IMR-90 (cell line): ENCODE data around the gene ANKRD44. TPM values are rescaled to one million over a fixed set of nuclear protein-coding genes. Genes with fewer than 3 reads are reported as not detected.

Experiments
- ATAC-seq: fragments of 200-7000 bp; cut with Tn5 transposase; 2 replicates; pipeline ENCODE4 v1.9.1; 2020; ENCODE audit warnings: low read depth, mild to moderate bottlenecking, moderate library complexity
- BruUV-seq: library from RNA; stranded (reverse); fragments of 400-500 nt; replicated peaks from 2 replicates; lab custom pipeline; 2021; lab: Mats Ljungman, UMichigan
- CTCF ChIA-PET: fragments of 300-600 bp; formaldehyde crosslinking; extraction: SDS; loops from one replicate; lab custom pipeline; 2021; ENCODE audit warnings: antibody characterized with exemption; lab: Yijun Ruan, JAX
- POLR2A ChIA-PET: fragments of 300-600 bp; sonication (Branson Sonifier 250); formaldehyde crosslinking; loops from one replicate; lab custom pipeline; 2022; ENCODE audit warnings: antibody characterized with exemption; ENCODE audit not compliant: unreplicated experiment; lab: Charles Lee
- DNase-seq: peaks from one replicate; pipeline ENCODE4 v3.0.0; 2013
- H2AFZ ChIP-seq: replicated peaks from 2 replicates; pipeline ENCODE3; 2013; ENCODE audit warnings: low read length, mild to moderate bottlenecking; ENCODE audit not compliant: poor library complexity
- H2AK5ac ChIP-seq: 2 replicates; pipeline ENCODE4 v1.6.1; 2013; ENCODE audit warnings: low read depth, low read length, inconsistent platforms
- H2AK9ac ChIP-seq: replicated peaks from 2 replicates; pipeline ENCODE3; 2013; ENCODE audit warnings: mild to moderate bottlenecking, low read depth, low read length, moderate library complexity; ENCODE audit not compliant: poor library complexity
- H2BK120ac ChIP-seq: 2 replicates; pipeline ENCODE4 v1.6.1; 2013; ENCODE audit warnings: low read depth, low read length, inconsistent platforms
- H2BK15ac ChIP-seq: 3 replicates; pipeline ENCODE4 v1.6.1; 2013; ENCODE audit warnings: low read depth, low read length, inconsistent platforms
- H2BK20ac ChIP-seq: 2 replicates; pipeline ENCODE4 v1.6.1; 2013; ENCODE audit warnings: low read depth, mild to moderate bottlenecking, inconsistent platforms, low read length, moderate library complexity
- H2BK5ac ChIP-seq: 2 replicates; pipeline ENCODE4 v1.6.1; 2013; ENCODE audit warnings: mild to moderate bottlenecking, low read depth, low read length, inconsistent platforms; ENCODE audit not compliant: poor library complexity, severe bottlenecking
- H3K14ac ChIP-seq: replicated peaks from 2 replicates; pipeline ENCODE4 v1.6.1; 2013; ENCODE audit warnings: low read depth, low read length, inconsistent platforms
- H3K18ac ChIP-seq: 2 replicates; pipeline ENCODE4 v1.6.1; 2013; ENCODE audit warnings: low read depth, low read length, control low read depth
- H3K23ac ChIP-seq: 2 replicates; pipeline ENCODE4 v1.6.1; 2013; ENCODE audit warnings: low read depth, low read length, inconsistent platforms
- H3K27ac ChIP-seq: 2 replicates; pipeline ENCODE4 v1.5.1; 2013; ENCODE audit warnings: mild to moderate bottlenecking, control low read depth, low read length; ENCODE audit not compliant: insufficient read depth
- H3K27me3 ChIP-seq: 2 replicates; pipeline ENCODE4 v1.6.1; 2013; ENCODE audit warnings: low read length; ENCODE audit not compliant: control insufficient read depth, insufficient read depth
- H3K36me3 ChIP-seq: 2 replicates; pipeline ENCODE4 v1.6.1; 2013; ENCODE audit warnings: low read length, mixed read lengths; ENCODE audit not compliant: control insufficient read depth, insufficient read depth
- H3K4ac ChIP-seq: 2 replicates; pipeline ENCODE4 v1.6.1; 2013; ENCODE audit warnings: low read depth, low read length, inconsistent platforms
- H3K4me1 ChIP-seq: 2 replicates; pipeline ENCODE4 v1.6.1; 2013; ENCODE audit warnings: low read length, mixed read lengths; ENCODE audit not compliant: control insufficient read depth, insufficient read depth
- H3K4me2 ChIP-seq: 2 replicates; pipeline ENCODE4 v1.6.1; 2013; ENCODE audit warnings: low read depth, mild to moderate bottlenecking, control low read depth, low read length, moderate library complexity
- H3K4me3 ChIP-seq: 2 replicates; pipeline ENCODE4 v1.5.1; 2013; ENCODE audit warnings: low read depth, mild to moderate bottlenecking, control low read depth, low read length, moderate library complexity; ENCODE audit not compliant: insufficient read depth
- H3K56ac ChIP-seq: 2 replicates; pipeline ENCODE4 v1.6.1; 2013; ENCODE audit warnings: low read length, inconsistent platforms; ENCODE audit not compliant: insufficient read depth; ENCODE audit errors: extremely low read depth
- H3K79me1 ChIP-seq, 2 experiments: 2 replicates each; pipeline ENCODE4 v1.6.1; 2013; ENCODE audit warnings: low read length in 2 of 2, inconsistent platforms in 1 of 2, low read depth in 1 of 2
- H3K9ac ChIP-seq: 2 replicates; pipeline ENCODE4 v1.6.1; 2013; ENCODE audit warnings: low read depth, low read length, control low read depth
- H3K9me1 ChIP-seq: 2 replicates; pipeline ENCODE4 v1.6.1; 2013; ENCODE audit warnings: low read length, inconsistent platforms; ENCODE audit not compliant: insufficient read depth
- H3K9me3 ChIP-seq: 2 replicates; pipeline ENCODE4 v1.6.1; 2013; ENCODE audit warnings: low read length; ENCODE audit not compliant: control insufficient read depth, insufficient read depth
- H4K20me1 ChIP-seq: 2 replicates; pipeline ENCODE4 v1.6.1; 2013; ENCODE audit warnings: low read length, inconsistent platforms; ENCODE audit not compliant: insufficient read depth
- H4K5ac ChIP-seq: 2 replicates; pipeline ENCODE4 v1.6.1; 2013; ENCODE audit warnings: mild to moderate bottlenecking, low read depth, low read length, control low read depth
- H4K8ac ChIP-seq, 2 experiments: 2 replicates each; pipeline ENCODE4 v1.6.1; 2013; ENCODE audit warnings: low read depth in 2 of 2, low read length in 2 of 2, control low read depth in 1 of 2, inconsistent platforms in 1 of 2
- H4K91ac ChIP-seq: 2 replicates; pipeline ENCODE4 v1.6.1; 2013; ENCODE audit warnings: low read depth, low read length, inconsistent platforms; ENCODE audit not compliant: insufficient read depth
- BHLHE40 ChIP-seq: fragments of 150-350 bp; IDR thresholded peaks from 2 replicates; pipeline ENCODE4 v1.6.1; 2016; ENCODE audit warnings: mild to moderate bottlenecking, low read depth, low read length
- CEBPB ChIP-seq: IDR thresholded peaks from 2 replicates; pipeline ENCODE4 v1.6.1; 2012; ENCODE audit warnings: low read depth, low read length, improper control_type of control experiment
- CHD1 ChIP-seq: IDR thresholded peaks from 2 replicates; pipeline ENCODE4 v1.6.1; 2012; ENCODE audit warnings: low read depth, low read length, improper control_type of control experiment
- CTCF ChIP-seq: conservative IDR thresholded peaks from 2 replicates; pipeline ENCODE4 v1.5.1; 2012; ENCODE audit warnings: mild to moderate bottlenecking, low read depth, low read length, improper control_type of control experiment
- ELK1 ChIP-seq: fragments of 150-350 bp; IDR thresholded peaks from 2 replicates; pipeline ENCODE4 v1.6.1; 2016; ENCODE audit warnings: low read depth, mild to moderate bottlenecking, low read length, moderate library complexity, borderline replicate concordance
- MAFK ChIP-seq: IDR thresholded peaks from 2 replicates; pipeline ENCODE4 v1.6.1; 2012; ENCODE audit warnings: low read depth, low read length, improper control_type of control experiment
- MAZ ChIP-seq: IDR thresholded peaks from 2 replicates; pipeline ENCODE4 v1.6.1; 2012; ENCODE audit warnings: low read depth, mild to moderate bottlenecking, low read length, improper control_type of control experiment, moderate library complexity, borderline replicate concordance
- MXI1 ChIP-seq: IDR thresholded peaks from 2 replicates; pipeline ENCODE4 v1.6.1; 2012; ENCODE audit warnings: low read depth, mild to moderate bottlenecking, low read length, moderate library complexity, borderline replicate concordance
- POLR2A ChIP-seq: IDR thresholded peaks from 2 replicates; pipeline ENCODE4 v1.6.1; 2012; ENCODE audit warnings: mild to moderate bottlenecking, low read depth, low read length
- RAD21 ChIP-seq: IDR thresholded peaks from 2 replicates; pipeline ENCODE4 v1.6.1; 2012; ENCODE audit warnings: low read length, improper control_type of control experiment
- RFX5 ChIP-seq: IDR thresholded peaks from 2 replicates; pipeline ENCODE4 v1.8.0; 2012; ENCODE audit warnings: low read depth, mild to moderate bottlenecking, low read length, moderate library complexity
- SMC3 ChIP-seq: fragments of 150-350 bp; IDR thresholded peaks from 2 replicates; pipeline ENCODE4 v1.6.1; 2016; ENCODE audit warnings: low read depth, mild to moderate bottlenecking, antibody characterized with exemption, low read length, moderate library complexity
- WGBS, 2 experiments: methylation state at CpG; one replicate each; pipeline versions ENCODE4 v1.1.5 to v1.1.7; 2013; ENCODE audit warnings: missing lambda C conversion rate in 2 of 2; ENCODE audit not compliant: insufficient read length in 1 of 2; ENCODE audit errors: extremely low coverage in 2 of 2; 5-methylcytosine and 5-hydroxymethylcytosine counted together
- dilution Hi-C: fragments of 300-500 bp; cut with HindIII; formaldehyde crosslinking; loops from one replicate; pipeline ENCODE4 v1.14.3; 2018; ENCODE audit warnings: low sequenced_read_pairs; ENCODE audit not compliant: unreplicated experiment
- in situ Hi-C: fragments of 300-500 bp; cut with MboI; formaldehyde crosslinking; loops from 3 replicates; pipeline ENCODE4 v1.14.3; 2019; ENCODE audit warnings: low sequenced_read_pairs, inconsistent platforms, mixed read lengths
- intact Hi-C: fragments of 100-400 bp; cut with micrococcal nuclease; formaldehyde crosslinking; loops from 2 replicates; pipeline ENCODE4 v1.10.0; 2022
- polyA plus RNA-seq, 3 experiments: library from polyadenylated mRNA; depleted of rRNA; stranded (reverse); fragments of >200 nt; gene quantifications; 2 replicates each; pipeline ENCODE4 v1.2.3, GENCODE V29; 2012; ENCODE audit warnings: low replicate concordance in 1 of 3
- total RNA-seq: library from RNA; depleted of rRNA; stranded (reverse); fragments of >200 nt; gene quantifications from 2 replicates; pipeline ENCODE4 v1.2.3, GENCODE V29; 2012

Gene ANKRD44
- total and polyA plus RNA-seq, 2 of the 4 experiments (the other 2 are of a cell fraction): 5.2 to 15.6 TPM

- no peaks in the 10 kb centered on the region for H3K79me1 ChIP-seq
- H3K18ac ChIP-seq: no peak overlapping the region
- no peak overlapping the region for H3K4ac ChIP-seq
- H4K20me1 ChIP-seq: no peaks in the 10 kb centered on the region
- ATAC-seq (no peak), DNase-seq (no peak)
- H2BK120ac ChIP-seq: no peak overlapping the region
- TF ChIP-seq RFX5 (no peak), RAD21 (no peak), CEBPB (no peak), MXI1 (no peak), BHLHE40 (no peak), ELK1 (no peak), MAFK (no peak), MAZ (no peak), CTCF (no peak), CHD1 (no peak), POLR2A (no peak), SMC3 (no peak)
- H3K27ac ChIP-seq: no peak overlapping the region
- H3K36me3 ChIP-seq: no peaks in the 10 kb centered on the region
- in situ Hi-C loops: no loop called here
- no peaks in the 10 kb centered on the region for H3K9me1 ChIP-seq
- H2BK15ac ChIP-seq: no peak overlapping the region
- no peak overlapping the region for H3K4me2 ChIP-seq
- no peak overlapping the region for H3K4me3 ChIP-seq
- H3K9ac ChIP-seq: no peak overlapping the region
- no peaks in the 10 kb centered on the region for H3K27me3 ChIP-seq
- ChIA-PET CTCF (interaction anchor here (0.6 to 0.8 kb wide), 2 partner anchors 154 to 376 kb away, joined by 3 read pairs; no protein-coding TSS in a partner anchor), POLR2A (no interaction called here)
- H3K9me3 ChIP-seq: no peaks in the 10 kb centered on the region
- no peak overlapping the region for H2AK9ac ChIP-seq
- WGBS, 2 experiments: 82% methylated on average over 9 of the region's 23 CpGs; no CpG with 5 or more reads in 1 of the 2 experiments
- H2BK20ac ChIP-seq: no peak overlapping the region
- BruUV-seq: no TSS peak
- no peaks in the 10 kb centered on the region for H3K4me1 ChIP-seq
- H4K8ac ChIP-seq: no peak overlapping the region
- H4K91ac ChIP-seq: no peak overlapping the region
- no peak overlapping the region for H3K23ac ChIP-seq
- no peak overlapping the region for H2AK5ac ChIP-seq
- H3K14ac ChIP-seq: no peak overlapping the region
- no peak overlapping the region for H3K56ac ChIP-seq
- intact Hi-C loops: loop anchor here (5.0 to 10.0 kb wide), 2 partner anchors 97 to 304 kb away; partner anchors contain the start of gene ANKRD44
- no peak overlapping the region for H2AFZ ChIP-seq
- dilution Hi-C loops: no loop called here
- H2BK5ac ChIP-seq: no peak overlapping the region
- H4K5ac ChIP-seq: no peak overlapping the region
Observed at GRCh38 chr2:197010200-197011020, 300.2 kb downstream of the ANKRD44 start.
